Measurements from ENCODE around the gene AKT3. TPM values are rescaled to one million over a fixed set of nuclear protein-coding genes. Genes with fewer than 3 reads are reported as not detected.

The AKT3 gene
- total and polyA plus RNA-seq, 2 donors (not counting 1 experiment from before 2014, with no cell fraction given), result 37.8 to 42.0 TPM

- DNase-seq (ENCODE audit: low read depth in 2 of 2), result no peak
- Histone ChIP-seq H3K9me3 (ENCODE audit: control insufficient read depth, insufficient read depth, low read depth, low read length) (no peaks in the 10 kb centered on the region), H3K4me2 (ENCODE audit: extremely low read depth, insufficient read depth, low read length) (no peak overlapping the region), H3K79me2 (ENCODE audit: control insufficient read depth, insufficient read depth, low read length) (no peaks in the 10 kb centered on the region), H3K4me1 (ENCODE audit: control insufficient read depth, extremely low read depth, insufficient read depth, low read length) (no peaks in the 10 kb centered on the region), H3K27ac (ENCODE audit: insufficient read depth, low read length) (no peak overlapping the region), H3K36me3 (ENCODE audit: control insufficient read depth, insufficient read depth, low read length) (no peaks in the 10 kb centered on the region), H2AFZ (ENCODE audit: low read length) (no peak overlapping the region), H4K20me1 (ENCODE audit: control insufficient read depth, extremely low read depth, insufficient read depth, low read length) (no peaks in the 10 kb centered on the region), H3K9ac (ENCODE audit: insufficient read depth, low read length) (no peak overlapping the region), H3K4me3 (replicated peaks in 1 of 4; ENCODE audit: control extremely low read depth in 1 of 4, insufficient read depth in 1 of 4, low read depth in 3 of 4, low read length in 4 of 4) (no peak overlapping the region), H3K27me3 (ENCODE audit: control insufficient read depth, insufficient read depth, low read length) (no peaks in the 10 kb centered on the region)
- no peak for TF ChIP-seq EZH2 (IDR thresholded peaks at IDR 0.05; ENCODE audit: low read length, missing control alignments)
- TF ChIP-seq CTCF (conservative IDR thresholded peaks at IDR 0.05 in 1 of 2, IDR thresholded peaks at IDR 0.05 in 1 of 2; ENCODE audit: low read depth in 1 of 2, low read length in 2 of 2), result no peak
Measured at GRCh38 chr1:243452092-243452491, 398.0 kb downstream of the AKT3 start.

- Histone ChIP-seq H3K4me3 (replicated peaks in 1 of 4; ENCODE audit: control extremely low read depth in 1 of 4, insufficient read depth in 1 of 4, low read depth in 3 of 4, low read length in 4 of 4) (no peak overlapping the region), H4K20me1 (ENCODE audit: control insufficient read depth, extremely low read depth, insufficient read depth, low read length) (no peaks in the 10 kb centered on the region)
- no peak for DNase-seq (ENCODE audit: low read depth in 2 of 2)
Measured at GRCh38 chr1:243449373-243449772, 400.7 kb downstream of the AKT3 start.

GRCh38 chr1:243447844-243448243 lies 402.2 kb downstream of the AKT3 start:
- Histone ChIP-seq H3K27ac (ENCODE audit: insufficient read depth, low read length) (no peak overlapping the region), H3K36me3 (ENCODE audit: control insufficient read depth, insufficient read depth, low read length) (no peaks in the 10 kb centered on the region), H3K4me3 (replicated peaks in 1 of 4; ENCODE audit: control extremely low read depth in 1 of 4, insufficient read depth in 1 of 4, low read depth in 3 of 4, low read length in 4 of 4) (no peak overlapping the region), H3K9me3 (ENCODE audit: control insufficient read depth, insufficient read depth, low read depth, low read length) (no peaks in the 10 kb centered on the region), H4K20me1 (ENCODE audit: control insufficient read depth, extremely low read depth, insufficient read depth, low read length) (peaks cover 3% of the 10 kb centered on the region), H3K79me2 (ENCODE audit: control insufficient read depth, insufficient read depth, low read length) (no peaks in the 10 kb centered on the region), H2AFZ (ENCODE audit: low read length) (no peak overlapping the region), H3K9ac (ENCODE audit: insufficient read depth, low read length) (no peak overlapping the region), H3K4me2 (ENCODE audit: extremely low read depth, insufficient read depth, low read length) (no peak overlapping the region), H3K27me3 (ENCODE audit: control insufficient read depth, insufficient read depth, low read length) (no peaks in the 10 kb centered on the region), H3K4me1 (ENCODE audit: control insufficient read depth, extremely low read depth, insufficient read depth, low read length) (no peaks in the 10 kb centered on the region)
- no peak for DNase-seq (ENCODE audit: low read depth in 2 of 2)
- TF ChIP-seq CTCF (conservative IDR thresholded peaks at IDR 0.05 in 1 of 2, IDR thresholded peaks at IDR 0.05 in 1 of 2; ENCODE audit: low read depth in 1 of 2, low read length in 2 of 2) (no peak), EZH2 (IDR thresholded peaks at IDR 0.05; ENCODE audit: low read length, missing control alignments) (no peak)

More at GRCh38 chr1:243449373-243449772, 400.7 kb downstream of the AKT3 start:
- Histone ChIP-seq H3K9ac (ENCODE audit: insufficient read depth, low read length) (no peak overlapping the region), H3K4me1 (ENCODE audit: control insufficient read depth, extremely low read depth, insufficient read depth, low read length) (no peaks in the 10 kb centered on the region), H3K36me3 (ENCODE audit: control insufficient read depth, insufficient read depth, low read length) (no peaks in the 10 kb centered on the region), H2AFZ (ENCODE audit: low read length) (no peak overlapping the region), H3K4me2 (ENCODE audit: extremely low read depth, insufficient read depth, low read length) (no peak overlapping the region), H3K79me2 (ENCODE audit: control insufficient read depth, insufficient read depth, low read length) (no peaks in the 10 kb centered on the region), H3K27me3 (ENCODE audit: control insufficient read depth, insufficient read depth, low read length) (no peaks in the 10 kb centered on the region), H3K27ac (ENCODE audit: insufficient read depth, low read length) (no peak overlapping the region), H3K9me3 (ENCODE audit: control insufficient read depth, insufficient read depth, low read depth, low read length) (no peaks in the 10 kb centered on the region)
- TF ChIP-seq CTCF (conservative IDR thresholded peaks at IDR 0.05 in 1 of 2, IDR thresholded peaks at IDR 0.05 in 1 of 2; ENCODE audit: low read depth in 1 of 2, low read length in 2 of 2), result no peak
- no peak for TF ChIP-seq EZH2 (IDR thresholded peaks at IDR 0.05; ENCODE audit: low read length, missing control alignments)

Measured in fibroblast of lung (primary cell).